Endothelial cell of umbilical vein (primary cell): Measurements from ENCODE around the gene NIPSNAP2. TPM values are rescaled to one million over a fixed set of nuclear protein-coding genes. Genes with fewer than 3 reads are reported as not detected.

Experiments used
- BruUV-seq: library from RNA; stranded (reverse); fragments of 400-500 nt; replicated peaks from 2 replicates; lab custom pipeline; 2021; lab: Mats Ljungman, UMichigan
- CTCF ChIA-PET: fragments of 300-600, 350-600 bp; sonication (Branson Sonifier 250); formaldehyde crosslinking; loops from one replicate; lab custom pipeline; 2021; ENCODE audit warnings: antibody characterized with exemption, inconsistent platforms; lab: Charles Lee
- POLR2A ChIA-PET: fragments of 300-600, 350-600 bp; sonication (Branson Sonifier 250); formaldehyde crosslinking; loops from one replicate; lab custom pipeline; 2021; ENCODE audit warnings: antibody characterized with exemption, inconsistent platforms; lab: Charles Lee
- DNase-seq: peaks from one replicate; pipeline ENCODE4 v3.0.0-alpha.2; 2011; ENCODE audit warnings: low read depth, low spot score
- FAIRE-seq: peaks from 2 replicates; lab custom pipeline; 2011; peaks lifted over from hg19 to GRCh38; lab: Jason Lieb, UNC
- H2AFZ ChIP-seq: 2 replicates; pipeline ENCODE4 v1.6.0; 2012; ENCODE audit warnings: low read depth, low read length, control low read depth, inconsistent platforms
- H3K27ac ChIP-seq: 2 replicates; pipeline ENCODE4 v1.5.1; 2011; ENCODE audit warnings: low read depth, mild to moderate bottlenecking, control low read depth, low read length, moderate library complexity; ENCODE audit not compliant: insufficient read depth
- H3K27me3 ChIP-seq, 2 experiments: 2 replicates each; pipeline versions ENCODE4 v1.6.0 to v1.6.1; 2011; ENCODE audit warnings: low read length in 2 of 2, mixed read lengths in 1 of 2; ENCODE audit not compliant: control insufficient read depth in 2 of 2, insufficient read depth in 2 of 2
- H3K36me3 ChIP-seq, 2 experiments: 2 replicates in 1 of 2; 3 replicates in 1 of 2; pipeline ENCODE4 v1.5.1; 2011; ENCODE audit warnings: low read length in 2 of 2, mild to moderate bottlenecking in 1 of 2, moderate library complexity in 1 of 2; ENCODE audit not compliant: control insufficient read depth in 2 of 2, insufficient read depth in 2 of 2; ENCODE audit errors: extremely low read depth in 1 of 2
- H3K4me1 ChIP-seq: 3 replicates; pipeline ENCODE4 v1.5.1; 2011; ENCODE audit warnings: mild to moderate bottlenecking, low read length; ENCODE audit not compliant: control insufficient read depth, insufficient read depth; ENCODE audit errors: extremely low read depth
- H3K4me2 ChIP-seq: 2 replicates; pipeline ENCODE4 v1.6.1; 2011; ENCODE audit warnings: low read length, control low read depth, mixed read lengths; ENCODE audit not compliant: insufficient read depth
- H3K4me3 ChIP-seq, 3 experiments: fragments of 200-600 bp in 1 of 3; sonication (generic), shearing (Covaris generic) in 1 of 3; replicated peaks in 1 of 3; 2 replicates each; pipeline ENCODE4 v1.5.1; 2011 to 2016; ENCODE audit warnings: control low read depth in 3 of 3, low read length in 3 of 3, mild to moderate bottlenecking in 2 of 3, inconsistent platforms in 1 of 3, low read depth in 1 of 3, moderate library complexity in 1 of 3; ENCODE audit not compliant: insufficient read depth in 1 of 3
- H3K79me2 ChIP-seq: 2 replicates; pipeline ENCODE4 v1.6.0; 2012; ENCODE audit warnings: low read length, inconsistent platforms; ENCODE audit not compliant: control insufficient read depth, insufficient read depth
- H3K9ac ChIP-seq: replicated peaks from 2 replicates; pipeline ENCODE3; 2011; ENCODE audit warnings: low read length, control low read depth; ENCODE audit not compliant: insufficient read depth; ENCODE audit errors: extremely low read depth
- H3K9me1 ChIP-seq: replicated peaks from 3 replicates; pipeline ENCODE4 v1.6.0; 2011; ENCODE audit warnings: mild to moderate bottlenecking, low read length; ENCODE audit not compliant: control insufficient read depth, insufficient read depth; ENCODE audit errors: extremely low read depth
- H3K9me3 ChIP-seq: replicated peaks from 2 replicates; pipeline ENCODE4 v1.5.1; 2012; ENCODE audit warnings: low read length, inconsistent platforms; ENCODE audit not compliant: control insufficient read depth, insufficient read depth
- H4K20me1 ChIP-seq: replicated peaks from 2 replicates; pipeline ENCODE3; 2011; ENCODE audit warnings: mild to moderate bottlenecking, low read length; ENCODE audit not compliant: control insufficient read depth, insufficient read depth; ENCODE audit errors: extremely low read depth
- FOS ChIP-seq: IDR thresholded peaks from 2 replicates; pipeline ENCODE4 v1.6.1; 2011; ENCODE audit warnings: mild to moderate bottlenecking, low read length, moderate library complexity, borderline replicate concordance; ENCODE audit not compliant: insufficient read depth
- GATA2 ChIP-seq: IDR thresholded peaks from 2 replicates; pipeline ENCODE4 v1.7.0; 2011; ENCODE audit warnings: low read depth, mild to moderate bottlenecking, moderate library complexity, mixed read lengths, low read length; ENCODE audit not compliant: insufficient read length, insufficient read depth
- JUN ChIP-seq: IDR thresholded peaks from 2 replicates; pipeline ENCODE4 v1.6.1; 2011; ENCODE audit warnings: borderline replicate concordance, low read depth; ENCODE audit not compliant: insufficient read length, insufficient read depth
- MYC ChIP-seq: IDR thresholded peaks from one replicate; pipeline ENCODE4 v1.6.1; 2011; ENCODE audit warnings: mild to moderate bottlenecking, low read depth, low read length
- POLR2A ChIP-seq: IDR thresholded peaks from 2 replicates; pipeline ENCODE4 v1.6.1; 2012; ENCODE audit warnings: low read depth, mild to moderate bottlenecking, control low read depth, low read length
- POLR2AphosphoS5 ChIP-seq: IDR thresholded peaks from 2 replicates; pipeline ENCODE4 v1.6.1; 2012; ENCODE audit warnings: low read depth, mild to moderate bottlenecking, control low read depth, low read length, moderate library complexity; ENCODE audit not compliant: insufficient read depth
- dilution Hi-C: fragments of 300-500 bp; cut with MboI; formaldehyde crosslinking; loops from one replicate; pipeline ENCODE4 v1.15.0; 2019; ENCODE audit warnings: low sequenced_read_pairs; ENCODE audit not compliant: extremely low pct_ligation_motif_present
- intact Hi-C: fragments of 100-400 bp; cut with micrococcal nuclease; formaldehyde crosslinking; loops from one replicate; pipeline ENCODE4 v1.10.0; 2022
- polyA plus RNA-seq, 4 experiments: library from polyadenylated mRNA; depleted of rRNA in 3 of 4; stranded (reverse) in 3 of 4; unstranded in 1 of 4; fragments of >200 nt; gene quantifications; 2 replicates each; pipeline versions ENCODE4 v1.2.1 to v1.2.3, GENCODE V29; 2011 to 2012; ENCODE audit warnings: missing spikeins in 1 of 4
- total RNA-seq: library from RNA; stranded (reverse); gene quantifications from 2 replicates; pipeline ENCODE4 v1.2.3, GENCODE V29; 2021
- TF ChIP-seq, protein P1 (sequence below), 2 donors: IDR thresholded peaks; 1 replicate in 1 of 2; 2 replicates in 1 of 2; pipeline ENCODE4 v1.5.1; 2011; ENCODE audit warnings: low read length in 2 of 2, mild to moderate bottlenecking in 2 of 2, moderate library complexity in 2 of 2, control low read depth in 1 of 2, inconsistent platforms in 1 of 2, low read depth in 1 of 2; ENCODE audit not compliant: insufficient read depth in 1 of 2; ENCODE audit errors: extremely low read depth in 1 of 2
- TF ChIP-seq, protein P2 (sequence below): IDR thresholded peaks from 2 replicates; pipeline ENCODE4 v1.6.1; 2011; ENCODE audit not compliant: insufficient read depth, insufficient read length

The NIPSNAP2 gene
- total and polyA plus RNA-seq, 2 donors (not counting 3 experiments of a cell fraction or from before 2014, with no cell fraction given), result 29.7 to 50.5 TPM

DNA sequence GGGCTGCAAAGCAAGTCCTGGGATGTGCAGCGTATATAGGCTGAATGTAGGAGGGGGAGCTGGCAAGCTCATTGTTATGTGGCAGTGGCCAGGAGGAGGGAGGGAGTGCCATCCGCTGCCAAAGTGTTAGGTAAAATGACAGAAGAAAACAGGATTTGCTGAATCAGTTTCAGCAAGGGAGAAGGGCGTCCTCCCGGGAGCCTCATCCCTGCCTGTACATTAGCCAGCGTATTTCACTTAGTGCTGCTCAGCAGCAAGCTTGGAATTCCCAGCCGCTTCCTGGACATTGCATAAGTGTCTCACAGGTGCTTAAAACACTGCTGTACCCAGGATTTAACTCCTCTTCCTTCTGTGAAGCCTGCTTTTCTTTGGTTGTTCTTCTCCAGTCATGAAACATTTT lies 2.5 kb downstream of the NIPSNAP2 start:
- intact Hi-C loops, result loop anchor here (10.0 kb wide), 2 partner anchors 222 to 392 kb away; partner anchors contain the start of gene VOPP1
- Histone ChIP-seq H3K79me2 (peaks cover 25% of the 10 kb centered on the region), H3K4me2 (no peak overlapping the region), H3K4me3 (no peak overlapping the region), H4K20me1 (no peaks in the 10 kb centered on the region), H3K4me1 (no peaks in the 10 kb centered on the region), H3K9ac (no peak overlapping the region), H3K9me3 (no peaks in the 10 kb centered on the region), H3K27me3 (no peaks in the 10 kb centered on the region), H3K36me3 (peaks cover 0 to 3% of the 10 kb centered on the region in 2 experiments), H2AFZ (no peak overlapping the region), H3K27ac (no peak overlapping the region), H3K9me1 (no peaks in the 10 kb centered on the region)
- FAIRE-seq (no peak), DNase-seq (no peak)
- BruUV-seq, result no TSS peak
- CTCF ChIA-PET, result no interaction called here
- POLR2A ChIA-PET, result no interaction called here
- TF ChIP-seq GATA2 (no peak), POLR2AphosphoS5 (no peak)
- dilution Hi-C loops, result no loop called here

DNA sequence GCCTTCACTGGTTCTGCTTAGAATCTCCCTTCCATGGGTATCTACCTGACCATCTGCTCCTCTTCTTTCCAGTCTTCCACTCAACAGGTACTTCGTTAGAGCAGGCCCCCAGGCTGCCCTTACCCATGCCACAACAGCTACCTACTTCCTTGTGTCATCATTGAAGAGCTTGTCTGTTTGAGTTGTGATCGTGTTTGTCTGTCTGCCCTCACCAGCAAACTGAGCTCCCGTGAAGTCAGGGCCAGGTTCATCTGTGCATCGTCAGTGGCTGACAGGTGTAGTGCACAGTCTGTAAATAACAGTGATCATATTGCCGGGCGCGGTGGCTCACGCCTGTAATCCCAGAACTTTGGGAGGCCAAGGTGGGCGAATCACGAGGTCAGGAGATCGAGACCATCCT lies 5.0 kb downstream of the NIPSNAP2 start:
- H3K4me1 ChIP-seq, result no peaks in the 10 kb centered on the region
- peaks cover 0 to 3% of the 10 kb centered on the region in 2 experiments for H3K36me3 ChIP-seq
- FAIRE-seq (no peak), DNase-seq (no peak)
- intact Hi-C loops, result loop anchor here (10.0 kb wide), 2 partner anchors 225 to 395 kb away; partner anchors contain the start of gene VOPP1
- H3K9me1 ChIP-seq, result no peaks in the 10 kb centered on the region
- H3K4me3 ChIP-seq, result no peak overlapping the region
- ChIA-PET POLR2A (no interaction called here), CTCF (no interaction called here)
- H3K4me2 ChIP-seq, result no peak overlapping the region
- H3K9me3 ChIP-seq, result no peaks in the 10 kb centered on the region
- H3K27ac ChIP-seq, result no peak overlapping the region
- no peak overlapping the region for H2AFZ ChIP-seq
- peaks cover 30% of the 10 kb centered on the region for H3K79me2 ChIP-seq
- BruUV-seq, result no TSS peak
- dilution Hi-C loops, result no loop called here
- no peak for TF ChIP-seq POLR2A
- TF ChIP-seq FOS, result no peak
- TF ChIP-seq, protein P1, sequence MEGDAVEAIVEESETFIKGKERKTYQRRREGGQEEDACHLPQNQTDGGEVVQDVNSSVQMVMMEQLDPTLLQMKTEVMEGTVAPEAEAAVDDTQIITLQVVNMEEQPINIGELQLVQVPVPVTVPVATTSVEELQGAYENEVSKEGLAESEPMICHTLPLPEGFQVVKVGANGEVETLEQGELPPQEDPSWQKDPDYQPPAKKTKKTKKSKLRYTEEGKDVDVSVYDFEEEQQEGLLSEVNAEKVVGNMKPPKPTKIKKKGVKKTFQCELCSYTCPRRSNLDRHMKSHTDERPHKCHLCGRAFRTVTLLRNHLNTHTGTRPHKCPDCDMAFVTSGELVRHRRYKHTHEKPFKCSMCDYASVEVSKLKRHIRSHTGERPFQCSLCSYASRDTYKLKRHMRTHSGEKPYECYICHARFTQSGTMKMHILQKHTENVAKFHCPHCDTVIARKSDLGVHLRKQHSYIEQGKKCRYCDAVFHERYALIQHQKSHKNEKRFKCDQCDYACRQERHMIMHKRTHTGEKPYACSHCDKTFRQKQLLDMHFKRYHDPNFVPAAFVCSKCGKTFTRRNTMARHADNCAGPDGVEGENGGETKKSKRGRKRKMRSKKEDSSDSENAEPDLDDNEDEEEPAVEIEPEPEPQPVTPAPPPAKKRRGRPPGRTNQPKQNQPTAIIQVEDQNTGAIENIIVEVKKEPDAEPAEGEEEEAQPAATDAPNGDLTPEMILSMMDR (IDR thresholded peaks at IDR 0.05; ENCODE audit: extremely low read depth in 1 of 2, insufficient read depth in 1 of 2, low read depth in 1 of 2, low read length in 2 of 2), result no peak
- TF ChIP-seq MYC, result no peak
- TF ChIP-seq GATA2, result no peak
- TF ChIP-seq, protein P2, sequence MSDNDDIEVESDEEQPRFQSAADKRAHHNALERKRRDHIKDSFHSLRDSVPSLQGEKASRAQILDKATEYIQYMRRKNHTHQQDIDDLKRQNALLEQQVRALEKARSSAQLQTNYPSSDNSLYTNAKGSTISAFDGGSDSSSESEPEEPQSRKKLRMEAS, result no peak
- no peak for TF ChIP-seq POLR2AphosphoS5
- TF ChIP-seq JUN, result no peak
- H3K27me3 ChIP-seq, result no peaks in the 10 kb centered on the region
- H4K20me1 ChIP-seq, result no peaks in the 10 kb centered on the region
- no peak overlapping the region for H3K9ac ChIP-seq
